GM21786 (cell line): ENCODE results near the gene PON3.

Source experiments
- ATAC-seq: cut with Tn5 transposase; IDR thresholded peaks from one replicate; pipeline ENCODE4 v1.9.1; 2021; ENCODE audit not compliant: unreplicated experiment

PON3 gene

DNA sequence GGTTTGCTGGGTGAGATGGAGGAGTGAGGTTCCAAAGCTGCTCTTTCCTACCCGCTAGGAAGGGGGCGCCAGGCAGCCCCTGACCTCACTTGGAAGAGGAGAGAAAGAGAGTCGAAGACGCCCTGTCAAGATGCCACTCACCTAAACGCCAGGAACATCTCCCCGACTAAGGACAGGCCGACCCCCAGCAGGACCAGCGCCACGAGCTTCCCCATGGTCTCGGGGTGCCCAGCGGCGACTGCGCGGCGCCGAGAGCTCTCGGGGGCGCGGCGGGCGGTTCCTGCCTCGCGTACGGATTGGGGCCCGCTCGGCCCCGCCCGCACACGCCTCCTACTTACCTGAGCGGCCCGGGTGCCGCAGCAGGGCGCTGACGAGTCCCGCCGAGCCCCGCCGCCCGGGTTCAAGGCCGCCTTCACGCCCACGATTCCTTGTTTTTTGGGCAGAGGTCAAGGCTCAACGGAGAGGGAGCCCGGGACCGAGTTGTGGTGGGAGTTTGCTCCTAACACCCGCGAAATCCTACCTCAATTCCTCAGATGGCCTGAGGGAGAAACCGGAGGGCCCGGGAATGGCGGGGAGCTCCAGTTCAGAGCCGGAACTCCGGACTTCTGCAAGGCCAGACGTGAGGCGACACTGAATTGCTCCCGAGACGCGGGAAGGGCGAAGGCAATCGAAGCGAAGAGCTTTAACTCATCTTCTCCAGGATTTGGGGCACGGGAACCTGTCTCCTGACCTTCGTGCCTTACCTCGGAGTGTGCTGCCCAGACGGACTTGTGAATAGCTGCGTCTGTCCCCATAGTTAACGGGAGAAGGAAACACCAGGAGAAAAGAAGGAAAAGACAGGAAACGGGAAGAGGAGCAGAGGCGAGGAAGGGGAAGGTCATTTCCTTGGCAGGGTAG, at the start of gene PON3:
Gene PON3 (minus strand): TSS at position 240 of the 897 bp plus-strand sequence. CDS start 25 bp downstream, at position 215.
- peak; percentile 49 for ATAC-seq

DNA sequence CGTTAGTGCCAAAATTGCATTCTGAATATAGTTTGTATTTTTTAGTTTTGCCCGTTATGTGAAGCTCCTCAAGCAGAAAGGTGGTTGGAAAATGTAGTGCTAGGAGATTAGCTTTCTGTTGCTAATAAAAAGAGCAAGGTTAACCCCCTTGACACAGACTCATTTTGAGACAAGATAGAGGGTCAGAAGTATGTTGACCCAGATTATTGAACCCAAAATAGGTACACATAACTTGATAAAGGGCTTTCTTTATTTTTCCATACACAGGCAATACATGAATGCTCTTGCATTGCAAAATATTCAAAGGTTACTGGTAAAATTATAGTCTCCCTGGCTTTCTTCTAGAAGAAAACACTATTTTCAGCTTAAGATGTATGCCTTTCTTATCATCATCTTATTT, 48.6 kb upstream of the PON3 start:
- no peak for ATAC-seq

DNA sequence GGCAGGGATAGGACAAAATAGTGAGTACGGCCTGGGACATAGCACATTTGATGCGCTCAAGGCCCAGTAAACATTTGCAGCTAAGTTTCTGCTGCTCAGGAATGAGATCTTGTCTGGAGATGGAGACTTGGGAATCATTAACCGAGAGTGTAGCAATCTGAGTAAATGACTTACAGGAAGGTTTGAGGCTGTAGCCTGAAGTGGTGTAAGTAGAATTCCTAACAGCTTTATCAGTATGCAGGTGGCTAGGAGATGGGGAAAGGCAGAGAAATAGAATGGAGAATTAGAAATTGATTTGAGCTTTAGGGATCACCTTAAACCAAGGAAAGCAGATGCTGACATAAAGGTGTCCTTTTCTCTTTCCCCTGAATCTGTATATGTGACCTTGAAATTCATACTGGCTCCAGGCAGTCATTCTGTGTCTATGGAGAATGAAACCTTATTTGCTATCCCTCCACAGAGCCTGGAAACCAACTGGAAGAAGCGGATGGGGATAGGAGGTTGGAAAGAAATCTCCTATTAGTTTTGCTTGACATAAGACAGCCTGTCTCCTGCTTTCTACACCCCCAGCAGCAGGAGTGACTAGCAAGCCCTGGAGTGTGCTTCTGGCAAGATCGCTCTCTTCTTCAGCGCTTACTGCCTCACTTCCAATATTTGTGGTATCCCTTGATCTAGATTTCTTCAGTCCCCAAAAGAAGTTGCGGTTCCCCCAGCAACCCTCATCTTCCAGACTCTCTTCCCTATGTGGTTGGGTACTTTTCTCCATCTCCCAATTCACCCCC, 45.1 kb upstream of the PON3 start:
- ATAC-seq, result no peak

GRCh38 chr7:95440394-95441038, 44.3 kb upstream of the PON3 start:
- ATAC-seq, result no peak

GRCh38 chr7:95436407-95436806, 40.2 kb upstream of the PON3 start:
- ATAC-seq, result no peak

GRCh38 chr7:95435422-95435780, 39.2 kb upstream of the PON3 start:
- ATAC-seq, result no peak

DNA sequence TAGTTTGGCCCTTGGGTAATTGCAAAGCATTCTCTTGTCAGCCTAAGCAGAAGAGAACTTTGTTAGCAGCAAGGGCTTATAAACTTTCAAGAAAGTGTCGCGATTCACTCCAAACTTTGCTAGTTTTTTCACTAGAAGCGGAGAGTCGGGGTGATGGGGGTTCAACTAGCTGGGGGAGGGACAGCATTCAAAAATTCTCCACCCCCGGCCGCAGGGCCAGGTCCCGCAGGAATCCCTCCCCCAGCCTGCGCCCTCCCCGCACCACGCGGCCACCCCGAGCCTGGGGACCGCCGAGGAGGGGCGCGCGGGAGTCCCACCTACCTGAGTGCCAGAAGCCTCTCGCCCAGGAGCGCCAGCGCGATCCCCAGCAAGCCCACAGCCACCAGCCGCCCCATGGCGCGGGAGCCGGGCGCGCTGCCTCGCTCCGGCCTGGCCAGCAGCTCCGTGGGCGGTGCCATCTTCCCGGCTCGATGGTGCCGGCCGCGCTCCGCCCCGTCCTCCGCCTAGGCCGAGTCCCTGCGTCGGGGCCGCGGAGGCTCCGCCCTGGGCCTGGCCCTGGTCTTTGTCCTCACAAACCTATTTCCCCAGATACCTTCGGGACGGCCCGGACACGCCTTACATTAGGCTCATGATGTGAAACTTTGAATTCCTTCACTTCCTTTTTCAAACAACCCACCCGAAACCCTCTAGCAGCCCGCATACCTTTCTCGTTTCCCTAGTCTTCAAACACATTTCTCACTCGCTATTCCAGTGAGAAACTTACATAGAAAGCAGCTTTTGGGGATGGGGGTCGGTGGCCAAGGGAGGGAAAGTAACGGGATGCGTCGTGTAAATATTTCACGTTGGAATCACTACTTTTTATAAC, 38.6 kb upstream of the PON3 start, which contains the start of gene PON2:
Gene PON2 (minus strand): TSS at position 472 of the 865 bp plus-strand sequence. CDS start 77 bp downstream, at position 395.
- ATAC-seq, result peak; percentile 94

GRCh38 chr7:95433952-95434556, 37.9 kb upstream of the PON3 start:
- ATAC-seq, result no peak

- ATAC-seq, result no peak
Measured at GRCh38 chr7:95433129-95433528, 37.0 kb upstream of the PON3 start.

DNA sequence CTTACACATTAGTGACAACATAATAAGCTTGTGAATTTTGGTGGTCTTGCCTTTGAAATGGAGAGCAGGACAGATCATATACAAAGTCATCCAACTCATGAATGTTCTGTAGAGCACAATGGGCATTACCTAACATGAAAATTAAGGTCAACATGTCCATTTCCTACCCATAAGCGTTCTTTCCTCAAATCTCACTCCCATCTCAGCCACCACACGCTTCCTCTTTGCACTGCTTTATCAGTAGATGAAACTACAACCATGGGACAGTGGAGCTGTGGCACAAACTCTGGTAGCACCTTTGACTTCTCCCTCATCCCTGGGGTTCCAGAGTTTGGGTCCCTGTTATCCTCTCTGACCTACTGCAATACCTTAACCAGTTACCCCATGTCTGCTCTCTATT, 36.4 kb upstream of the PON3 start:
- ATAC-seq, result no peak

DNA sequence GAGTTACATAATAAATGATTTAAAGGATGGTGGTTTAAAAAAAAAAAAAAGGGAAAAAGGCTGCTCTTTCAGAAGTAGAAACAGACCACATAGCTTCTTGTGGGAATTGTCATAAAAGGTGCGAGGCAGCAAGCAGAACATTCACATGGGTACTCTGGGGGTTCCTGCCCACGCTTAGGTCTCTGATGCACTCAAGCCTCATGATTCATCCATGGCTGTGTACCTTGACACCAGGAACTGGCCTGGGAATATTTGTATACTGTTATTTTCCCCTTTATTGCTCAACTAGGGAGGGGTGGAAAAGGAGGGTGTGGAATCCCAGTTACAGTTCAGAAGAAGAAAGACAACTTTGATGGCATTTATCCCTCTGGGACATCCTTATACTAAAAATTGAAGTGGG, 34.7 kb upstream of the PON3 start:
- no peak for ATAC-seq

GRCh38 chr7:95429241-95429990, 33.2 kb upstream of the PON3 start:
- ATAC-seq, result no peak

GRCh38 chr7:95427914-95428516, 31.8 kb upstream of the PON3 start:
- no peak for ATAC-seq

DNA sequence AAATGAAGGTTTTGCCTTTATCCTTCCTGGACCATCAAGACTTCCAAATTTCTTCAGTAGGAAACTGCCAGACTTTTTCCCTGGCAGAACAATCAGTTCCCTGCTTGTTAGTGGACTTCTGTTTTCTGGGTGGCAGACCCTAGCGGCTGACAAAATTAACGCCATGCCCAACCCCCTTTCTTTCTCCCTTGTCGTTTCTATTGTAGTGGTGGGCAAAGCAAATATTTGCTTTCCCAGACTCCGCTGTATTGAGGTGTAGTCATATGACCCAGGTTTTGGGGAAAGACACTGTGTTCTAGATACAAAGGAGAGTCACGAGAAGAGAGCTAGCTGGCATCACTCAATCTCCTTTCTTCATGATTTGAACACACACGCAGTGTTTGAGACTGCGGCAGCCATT, 31.0 kb upstream of the PON3 start:
- ATAC-seq, result no peak

DNA sequence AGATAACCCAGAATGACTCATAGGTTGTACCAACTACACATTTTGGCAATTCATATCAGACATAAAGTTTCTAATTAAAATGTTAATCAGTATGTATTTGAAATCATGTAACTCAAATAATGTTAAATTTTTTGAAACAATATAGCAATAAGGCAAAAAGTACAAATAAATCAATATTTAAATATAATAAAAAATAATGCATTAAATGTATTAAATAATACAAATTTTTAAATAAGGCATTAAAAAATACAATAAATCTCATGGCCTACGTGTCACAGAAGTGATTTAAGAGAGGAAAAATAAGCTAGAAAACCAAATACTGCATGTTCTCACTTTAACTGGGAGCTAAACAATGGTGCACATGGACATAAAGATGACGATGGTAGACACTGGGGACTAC, 29.5 kb upstream of the PON3 start:
- ATAC-seq, result no peak

DNA sequence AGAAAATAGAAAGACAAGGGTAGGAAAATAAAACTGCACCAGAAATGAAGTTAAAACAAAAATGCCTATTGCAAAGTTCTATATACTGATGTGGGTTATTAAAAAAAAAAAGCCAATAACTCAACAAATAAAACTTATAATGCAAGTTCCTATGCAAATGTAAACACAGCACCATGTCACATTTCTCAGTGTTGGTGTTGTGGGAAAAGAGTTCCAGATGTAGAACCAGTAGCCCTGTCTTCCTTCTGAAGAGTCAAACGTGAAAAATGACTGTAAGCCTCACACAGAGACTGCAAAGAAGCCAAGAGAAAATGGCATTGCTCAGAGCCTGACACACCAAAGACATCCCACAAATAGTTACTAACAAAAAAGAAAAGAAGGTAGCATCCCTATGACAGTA, 28.5 kb upstream of the PON3 start:
- no peak for ATAC-seq

- ATAC-seq, result no peak
Measured at GRCh38 chr7:95421847-95422444, 25.8 kb upstream of the PON3 start.

- ATAC-seq, result no peak
Measured at GRCh38 chr7:95421000-95421846, 25.0 kb upstream of the PON3 start.
